Endothelial cell of umbilical vein (primary cell): ENCODE data around the gene WDR37. TPM values are rescaled to one million over a fixed set of nuclear protein-coding genes. Genes with fewer than 3 reads are reported as not detected.

ENCODE experiments used
- BruUV-seq: library from RNA; stranded (reverse); fragments of 400-500 nt; replicated peaks from 2 replicates; lab custom pipeline; 2021; lab: Mats Ljungman, UMichigan
- CTCF ChIA-PET: fragments of 300-600, 350-600 bp; sonication (Branson Sonifier 250); formaldehyde crosslinking; loops from one replicate; lab custom pipeline; 2021; ENCODE audit warnings: antibody characterized with exemption, inconsistent platforms; lab: Charles Lee
- POLR2A ChIA-PET: fragments of 300-600, 350-600 bp; sonication (Branson Sonifier 250); formaldehyde crosslinking; loops from one replicate; lab custom pipeline; 2021; ENCODE audit warnings: antibody characterized with exemption, inconsistent platforms; lab: Charles Lee
- DNase-seq: peaks from one replicate; pipeline ENCODE4 v3.0.0-alpha.2; 2011; ENCODE audit warnings: low read depth, low spot score
- FAIRE-seq: peaks from 2 replicates; lab custom pipeline; 2011; peaks lifted over from hg19 to GRCh38; lab: Jason Lieb, UNC
- H2AFZ ChIP-seq: 2 replicates; pipeline ENCODE4 v1.6.0; 2012; ENCODE audit warnings: low read depth, low read length, control low read depth, inconsistent platforms
- H3K27ac ChIP-seq: 2 replicates; pipeline ENCODE4 v1.5.1; 2011; ENCODE audit warnings: low read depth, mild to moderate bottlenecking, control low read depth, low read length, moderate library complexity; ENCODE audit not compliant: insufficient read depth
- H3K27me3 ChIP-seq, 2 experiments: 2 replicates each; pipeline versions ENCODE4 v1.6.0 to v1.6.1; 2011; ENCODE audit warnings: low read length in 2 of 2, mixed read lengths in 1 of 2; ENCODE audit not compliant: control insufficient read depth in 2 of 2, insufficient read depth in 2 of 2
- H3K36me3 ChIP-seq, 2 experiments: 2 replicates in 1 of 2; 3 replicates in 1 of 2; pipeline ENCODE4 v1.5.1; 2011; ENCODE audit warnings: low read length in 2 of 2, mild to moderate bottlenecking in 1 of 2, moderate library complexity in 1 of 2; ENCODE audit not compliant: control insufficient read depth in 2 of 2, insufficient read depth in 2 of 2; ENCODE audit errors: extremely low read depth in 1 of 2
- H3K4me1 ChIP-seq: 3 replicates; pipeline ENCODE4 v1.5.1; 2011; ENCODE audit warnings: mild to moderate bottlenecking, low read length; ENCODE audit not compliant: control insufficient read depth, insufficient read depth; ENCODE audit errors: extremely low read depth
- H3K4me2 ChIP-seq: 2 replicates; pipeline ENCODE4 v1.6.1; 2011; ENCODE audit warnings: low read length, control low read depth, mixed read lengths; ENCODE audit not compliant: insufficient read depth
- H3K4me3 ChIP-seq, 3 experiments: fragments of 200-600 bp in 1 of 3; sonication (generic), shearing (Covaris generic) in 1 of 3; replicated peaks in 1 of 3; 2 replicates each; pipeline ENCODE4 v1.5.1; 2011 to 2016; ENCODE audit warnings: control low read depth in 3 of 3, low read length in 3 of 3, mild to moderate bottlenecking in 2 of 3, inconsistent platforms in 1 of 3, low read depth in 1 of 3, moderate library complexity in 1 of 3; ENCODE audit not compliant: insufficient read depth in 1 of 3
- H3K79me2 ChIP-seq: 2 replicates; pipeline ENCODE4 v1.6.0; 2012; ENCODE audit warnings: low read length, inconsistent platforms; ENCODE audit not compliant: control insufficient read depth, insufficient read depth
- H3K9ac ChIP-seq: replicated peaks from 2 replicates; pipeline ENCODE3; 2011; ENCODE audit warnings: low read length, control low read depth; ENCODE audit not compliant: insufficient read depth; ENCODE audit errors: extremely low read depth
- H3K9me1 ChIP-seq: replicated peaks from 3 replicates; pipeline ENCODE4 v1.6.0; 2011; ENCODE audit warnings: mild to moderate bottlenecking, low read length; ENCODE audit not compliant: control insufficient read depth, insufficient read depth; ENCODE audit errors: extremely low read depth
- H3K9me3 ChIP-seq: replicated peaks from 2 replicates; pipeline ENCODE4 v1.5.1; 2012; ENCODE audit warnings: low read length, inconsistent platforms; ENCODE audit not compliant: control insufficient read depth, insufficient read depth
- H4K20me1 ChIP-seq: replicated peaks from 2 replicates; pipeline ENCODE3; 2011; ENCODE audit warnings: mild to moderate bottlenecking, low read length; ENCODE audit not compliant: control insufficient read depth, insufficient read depth; ENCODE audit errors: extremely low read depth
- EZH2 ChIP-seq: IDR thresholded peaks from 2 replicates; pipeline ENCODE4 v1.6.1; 2012; ENCODE audit warnings: borderline replicate concordance, low read depth, mild to moderate bottlenecking, moderate library complexity, low read length, inconsistent platforms; ENCODE audit not compliant: severe bottlenecking
- FOS ChIP-seq: IDR thresholded peaks from 2 replicates; pipeline ENCODE4 v1.6.1; 2011; ENCODE audit warnings: mild to moderate bottlenecking, low read length, moderate library complexity, borderline replicate concordance; ENCODE audit not compliant: insufficient read depth
- GATA2 ChIP-seq: IDR thresholded peaks from 2 replicates; pipeline ENCODE4 v1.7.0; 2011; ENCODE audit warnings: low read depth, mild to moderate bottlenecking, moderate library complexity, mixed read lengths, low read length; ENCODE audit not compliant: insufficient read length, insufficient read depth
- JUN ChIP-seq: IDR thresholded peaks from 2 replicates; pipeline ENCODE4 v1.6.1; 2011; ENCODE audit warnings: borderline replicate concordance, low read depth; ENCODE audit not compliant: insufficient read length, insufficient read depth
- MYC ChIP-seq: IDR thresholded peaks from one replicate; pipeline ENCODE4 v1.6.1; 2011; ENCODE audit warnings: mild to moderate bottlenecking, low read depth, low read length
- POLR2A ChIP-seq: IDR thresholded peaks from 2 replicates; pipeline ENCODE4 v1.6.1; 2012; ENCODE audit warnings: low read depth, mild to moderate bottlenecking, control low read depth, low read length
- POLR2AphosphoS5 ChIP-seq: IDR thresholded peaks from 2 replicates; pipeline ENCODE4 v1.6.1; 2012; ENCODE audit warnings: low read depth, mild to moderate bottlenecking, control low read depth, low read length, moderate library complexity; ENCODE audit not compliant: insufficient read depth
- dilution Hi-C: fragments of 300-500 bp; cut with MboI; formaldehyde crosslinking; loops from one replicate; pipeline ENCODE4 v1.15.0; 2019; ENCODE audit warnings: low sequenced_read_pairs; ENCODE audit not compliant: extremely low pct_ligation_motif_present
- intact Hi-C: fragments of 100-400 bp; cut with micrococcal nuclease; formaldehyde crosslinking; loops from one replicate; pipeline ENCODE4 v1.10.0; 2022
- polyA plus RNA-seq, 4 experiments: library from polyadenylated mRNA; depleted of rRNA in 3 of 4; stranded (reverse) in 3 of 4; unstranded in 1 of 4; fragments of >200 nt; gene quantifications; 2 replicates each; pipeline versions ENCODE4 v1.2.1 to v1.2.3, GENCODE V29; 2011 to 2012; ENCODE audit warnings: missing spikeins in 1 of 4
- total RNA-seq: library from RNA; stranded (reverse); gene quantifications from 2 replicates; pipeline ENCODE4 v1.2.3, GENCODE V29; 2021
- TF ChIP-seq, protein P1 (sequence below): IDR thresholded peaks from 2 replicates; pipeline ENCODE4 v1.6.1; 2011; ENCODE audit not compliant: insufficient read depth, insufficient read length
- TF ChIP-seq, protein P2 (sequence below), 2 donors: IDR thresholded peaks; 1 replicate in 1 of 2; 2 replicates in 1 of 2; pipeline ENCODE4 v1.5.1; 2011; ENCODE audit warnings: low read length in 2 of 2, mild to moderate bottlenecking in 2 of 2, moderate library complexity in 2 of 2, control low read depth in 1 of 2, inconsistent platforms in 1 of 2, low read depth in 1 of 2; ENCODE audit not compliant: insufficient read depth in 1 of 2; ENCODE audit errors: extremely low read depth in 1 of 2

WDR37 gene
- total and polyA plus RNA-seq, 2 donors (not counting 3 experiments of a cell fraction or from before 2014, with no cell fraction given): 21.7 to 25.5 TPM

DNA sequence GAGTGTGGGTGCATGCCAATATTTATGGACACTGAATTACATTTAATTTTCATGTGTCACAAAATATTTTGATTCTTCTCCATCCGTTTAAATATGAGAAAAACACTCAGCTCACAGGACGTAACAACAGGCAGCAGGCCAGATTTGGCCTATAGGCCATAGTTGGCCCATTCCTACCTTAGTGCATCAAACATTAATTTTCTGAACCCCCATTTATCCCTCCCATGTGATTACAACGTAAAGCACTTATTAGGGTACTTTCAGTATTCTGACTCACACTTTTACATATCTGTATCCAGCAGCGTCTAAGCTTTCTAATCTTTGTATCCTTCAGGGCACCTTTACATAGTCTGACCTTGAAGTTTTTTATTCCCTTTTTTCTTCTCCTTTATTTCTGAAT is 11.2 kb upstream of the WDR37 start:
- no peak for FAIRE-seq
- H3K9me3 ChIP-seq: no peaks in the 10 kb centered on the region
- H3K36me3 ChIP-seq: peaks cover 7 to 15% of the 10 kb centered on the region in 2 experiments
- H3K4me3 ChIP-seq: peak overlapping the region in 1 of 3 experiments; percentile 4
- DNase-seq: no peak
- H3K4me2 ChIP-seq: peak overlapping the region; percentile 72
- TF ChIP-seq JUN (no peak), MYC (no peak)
- H3K9ac ChIP-seq: no peak overlapping the region
- peaks cover 33% of the 10 kb centered on the region for H3K4me1 ChIP-seq
- POLR2A ChIA-PET: no interaction called here
- dilution Hi-C loops: no loop called here
- CTCF ChIA-PET: interaction anchor here (1.1 to 2.3 kb wide), 3 partner anchors 11 to 1998 kb away, joined by 3 to 9 read pairs (median 3); partner anchors contain the start of gene WDR37
- intact Hi-C loops: loop anchor here (5.0 kb wide), 1 partner anchor 58 kb away; the partner anchor contains the start of gene GTPBP4
- no peak overlapping the region for H2AFZ ChIP-seq
- BruUV-seq: no TSS peak
- H4K20me1 ChIP-seq: no peaks in the 10 kb centered on the region
- H3K27ac ChIP-seq: no peak overlapping the region
- H3K9me1 ChIP-seq: no peaks in the 10 kb centered on the region
- no peaks in the 10 kb centered on the region for H3K27me3 ChIP-seq
- H3K79me2 ChIP-seq: peaks cover 51% of the 10 kb centered on the region

DNA sequence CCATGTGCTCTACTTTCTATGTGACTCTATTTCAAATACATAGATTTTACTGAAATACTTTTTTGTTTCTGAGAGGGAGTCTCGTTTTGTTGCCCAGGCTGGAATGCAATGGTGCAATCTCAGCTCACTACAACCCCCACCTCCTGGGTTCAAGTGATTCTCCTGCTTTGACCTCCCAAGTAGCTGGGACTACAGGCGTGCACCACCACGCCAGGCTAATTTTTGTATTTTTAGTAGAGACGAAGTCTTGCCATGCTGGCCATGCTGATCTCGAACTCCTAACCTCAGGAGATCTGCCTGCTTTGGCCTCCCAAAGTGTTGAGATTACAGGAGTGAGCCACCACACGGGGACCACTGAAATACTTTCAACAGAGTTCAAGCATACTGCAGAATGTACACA is 10.8 kb upstream of the WDR37 start:
- no peak for TF ChIP-seq FOS
- TF ChIP-seq GATA2: no peak
- TF ChIP-seq, protein P1, sequence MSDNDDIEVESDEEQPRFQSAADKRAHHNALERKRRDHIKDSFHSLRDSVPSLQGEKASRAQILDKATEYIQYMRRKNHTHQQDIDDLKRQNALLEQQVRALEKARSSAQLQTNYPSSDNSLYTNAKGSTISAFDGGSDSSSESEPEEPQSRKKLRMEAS: no peak
- TF ChIP-seq, protein P2, sequence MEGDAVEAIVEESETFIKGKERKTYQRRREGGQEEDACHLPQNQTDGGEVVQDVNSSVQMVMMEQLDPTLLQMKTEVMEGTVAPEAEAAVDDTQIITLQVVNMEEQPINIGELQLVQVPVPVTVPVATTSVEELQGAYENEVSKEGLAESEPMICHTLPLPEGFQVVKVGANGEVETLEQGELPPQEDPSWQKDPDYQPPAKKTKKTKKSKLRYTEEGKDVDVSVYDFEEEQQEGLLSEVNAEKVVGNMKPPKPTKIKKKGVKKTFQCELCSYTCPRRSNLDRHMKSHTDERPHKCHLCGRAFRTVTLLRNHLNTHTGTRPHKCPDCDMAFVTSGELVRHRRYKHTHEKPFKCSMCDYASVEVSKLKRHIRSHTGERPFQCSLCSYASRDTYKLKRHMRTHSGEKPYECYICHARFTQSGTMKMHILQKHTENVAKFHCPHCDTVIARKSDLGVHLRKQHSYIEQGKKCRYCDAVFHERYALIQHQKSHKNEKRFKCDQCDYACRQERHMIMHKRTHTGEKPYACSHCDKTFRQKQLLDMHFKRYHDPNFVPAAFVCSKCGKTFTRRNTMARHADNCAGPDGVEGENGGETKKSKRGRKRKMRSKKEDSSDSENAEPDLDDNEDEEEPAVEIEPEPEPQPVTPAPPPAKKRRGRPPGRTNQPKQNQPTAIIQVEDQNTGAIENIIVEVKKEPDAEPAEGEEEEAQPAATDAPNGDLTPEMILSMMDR (IDR thresholded peaks at IDR 0.05; ENCODE audit: extremely low read depth in 1 of 2, insufficient read depth in 1 of 2, low read depth in 1 of 2, low read length in 2 of 2): no peak
- no peak for TF ChIP-seq MYC
- no peak for TF ChIP-seq EZH2
- no peak for TF ChIP-seq POLR2AphosphoS5
- no peak for TF ChIP-seq POLR2A
- TF ChIP-seq JUN: no peak
- no peak for FAIRE-seq
- Histone ChIP-seq H3K9me3 (no peaks in the 10 kb centered on the region), H4K20me1 (no peaks in the 10 kb centered on the region), H3K9ac (no peak overlapping the region), H3K36me3 (peaks cover 3 to 11% of the 10 kb centered on the region in 2 experiments), H3K4me3 (peak overlapping the region in 1 of 3 experiments; percentile 45), H2AFZ (no peak overlapping the region), H3K9me1 (no peaks in the 10 kb centered on the region), H3K27me3 (no peaks in the 10 kb centered on the region), H3K4me2 (peak overlapping the region; percentile 72), H3K27ac (no peak overlapping the region), H3K4me1 (peaks cover 37% of the 10 kb centered on the region), H3K79me2 (peaks cover 54% of the 10 kb centered on the region)
- ChIA-PET CTCF (interaction anchor here (1.1 to 2.3 kb wide), 3 partner anchors 11 to 1998 kb away, joined by 3 to 9 read pairs (median 3); partner anchors contain the start of gene WDR37), POLR2A (no interaction called here)
- dilution Hi-C loops (no loop called here), intact Hi-C loops (loop anchor here (5.0 kb wide), 1 partner anchor 58 kb away; the partner anchor contains the start of gene GTPBP4)
- TSS peak; percentile 7 for BruUV-seq
- DNase-seq: no peak
